NCI-H524 treated with DMSO at 0.1 percent for 48 hours (cell line): ENCODE measurements around the gene C12orf43.

Source experiments
- DNase-seq: peaks from one replicate; lab custom pipeline; 2025; lab: John Stamatoyannopoulos, UW

C12orf43 gene

GRCh38 chr12:120999191-121000120 is 16.8 kb downstream of the C12orf43 start:
- DNase-seq = no peak

GRCh38 chr12:120998435-120998834 is 17.9 kb downstream of the C12orf43 start:
- DNase-seq = no peak

GRCh38 chr12:120997448-120997847 is 18.8 kb downstream of the C12orf43 start:
- no peak for DNase-seq

GRCh38 chr12:120996133-120996746 is 20.0 kb downstream of the C12orf43 start:
- no peak for DNase-seq

- DNase-seq = no peak
Measured at GRCh38 chr12:120994589-120995337, 21.5 kb downstream of the C12orf43 start.

GRCh38 chr12:120994059-120994458 is 22.2 kb downstream of the C12orf43 start:
- no peak for DNase-seq

GRCh38 chr12:120993496-120993895 is 22.8 kb downstream of the C12orf43 start:
- no peak for DNase-seq

GRCh38 chr12:120992989-120993388 is 23.3 kb downstream of the C12orf43 start:
- DNase-seq = no peak

- DNase-seq = no peak
Measured at GRCh38 chr12:120991965-120992364, 24.3 kb downstream of the C12orf43 start.

- DNase-seq = no peak
Measured at GRCh38 chr12:120990487-120991055, 25.7 kb downstream of the C12orf43 start.

- no peak for DNase-seq
Measured at GRCh38 chr12:120989687-120990086, 26.6 kb downstream of the C12orf43 start.

GRCh38 chr12:120988658-120989057 is 27.6 kb downstream of the C12orf43 start:
- no peak for DNase-seq

GRCh38 chr12:120988234-120988633 is 28.1 kb downstream of the C12orf43 start:
- DNase-seq = no peak

- no peak for DNase-seq
Measured at GRCh38 chr12:120984351-120984898, 31.9 kb downstream of the C12orf43 start.

- no peak for DNase-seq
Measured at GRCh38 chr12:120983759-120984158, 32.5 kb downstream of the C12orf43 start.

- no peak for DNase-seq
Measured at GRCh38 chr12:120982659-120983058, 33.6 kb downstream of the C12orf43 start.

GRCh38 chr12:120981407-120981941 is 34.8 kb downstream of the C12orf43 start:
- no peak for DNase-seq

- no peak for DNase-seq
Measured at GRCh38 chr12:120980800-120981368, 35.4 kb downstream of the C12orf43 start.

GRCh38 chr12:120979862-120980696 is 36.2 kb downstream of the C12orf43 start:
- DNase-seq = no peak

GRCh38 chr12:120979220-120979861 is 36.9 kb downstream of the C12orf43 start:
- no peak for DNase-seq
